PC-3 (cell line): ENCODE measurements around the gene ZRANB1.

Experiments used
- EZH2 ChIP-seq: fragments of 300-600 bp; sonication (generic); IDR thresholded peaks from one replicate; pipeline ENCODE4 v1.6.1; 2017; ENCODE audit warnings: antibody characterized with exemption, mild to moderate bottlenecking, low read length; ENCODE audit not compliant: unreplicated experiment
- TF ChIP-seq, protein P1 (sequence below): fragments of 300-600 bp; sonication (generic); conservative IDR thresholded peaks from 2 replicates; pipeline ENCODE4 v1.5.1; 2017; ENCODE audit warnings: antibody characterized with exemption, low read depth, mild to moderate bottlenecking, low read length

DNA sequence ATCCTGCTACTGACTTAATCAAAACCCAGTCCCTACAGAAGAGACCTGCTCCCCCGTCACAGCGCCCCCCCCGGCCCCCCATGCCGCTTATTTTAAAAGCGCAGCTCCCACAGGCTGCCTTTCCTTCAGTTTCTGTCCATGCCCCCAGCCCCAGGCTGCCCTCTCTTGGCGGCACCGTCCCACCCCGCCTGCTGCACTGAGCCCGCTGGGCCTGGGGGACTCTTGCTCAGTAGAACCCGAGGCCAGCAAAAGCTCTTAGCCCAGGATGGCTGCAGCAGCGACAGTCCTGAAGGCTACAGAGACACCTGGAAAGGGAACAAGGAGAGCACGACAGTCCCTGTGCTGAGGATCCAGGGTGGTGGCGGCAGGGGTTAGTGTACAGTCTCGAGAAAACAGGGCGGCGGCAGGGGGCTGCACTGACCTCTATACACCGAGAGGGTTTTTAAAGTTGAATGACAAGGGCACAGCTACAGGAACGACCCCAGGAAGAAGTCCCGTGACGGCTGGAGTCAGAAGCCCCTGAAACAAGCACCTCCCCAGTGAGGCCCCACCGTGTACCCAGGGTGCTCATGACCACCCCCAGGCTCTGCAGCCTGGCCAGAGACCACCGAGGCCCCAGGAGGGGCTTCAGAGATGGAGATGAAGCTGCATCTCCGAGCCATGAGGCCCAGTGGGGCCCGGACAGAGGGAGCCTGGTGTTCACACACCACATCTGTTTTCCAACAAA is 54.4 kb downstream of the ZRANB1 start:
- TF ChIP-seq EZH2, result no peak
- TF ChIP-seq, protein P1, sequence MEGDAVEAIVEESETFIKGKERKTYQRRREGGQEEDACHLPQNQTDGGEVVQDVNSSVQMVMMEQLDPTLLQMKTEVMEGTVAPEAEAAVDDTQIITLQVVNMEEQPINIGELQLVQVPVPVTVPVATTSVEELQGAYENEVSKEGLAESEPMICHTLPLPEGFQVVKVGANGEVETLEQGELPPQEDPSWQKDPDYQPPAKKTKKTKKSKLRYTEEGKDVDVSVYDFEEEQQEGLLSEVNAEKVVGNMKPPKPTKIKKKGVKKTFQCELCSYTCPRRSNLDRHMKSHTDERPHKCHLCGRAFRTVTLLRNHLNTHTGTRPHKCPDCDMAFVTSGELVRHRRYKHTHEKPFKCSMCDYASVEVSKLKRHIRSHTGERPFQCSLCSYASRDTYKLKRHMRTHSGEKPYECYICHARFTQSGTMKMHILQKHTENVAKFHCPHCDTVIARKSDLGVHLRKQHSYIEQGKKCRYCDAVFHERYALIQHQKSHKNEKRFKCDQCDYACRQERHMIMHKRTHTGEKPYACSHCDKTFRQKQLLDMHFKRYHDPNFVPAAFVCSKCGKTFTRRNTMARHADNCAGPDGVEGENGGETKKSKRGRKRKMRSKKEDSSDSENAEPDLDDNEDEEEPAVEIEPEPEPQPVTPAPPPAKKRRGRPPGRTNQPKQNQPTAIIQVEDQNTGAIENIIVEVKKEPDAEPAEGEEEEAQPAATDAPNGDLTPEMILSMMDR, result no peak
